SK-N-SH treated with all-trans-retinoic acid at 6 μM for 48 hours (cell line): ENCODE results near the gene LCE1F.

ENCODE experiments used
- ATAC-seq: fragments of 200-7000 bp; cut with Tn5 transposase; 3 replicates; pipeline ENCODE4 v1.9.1; 2020; ENCODE audit warnings: mild to moderate bottlenecking, moderate library complexity
- ARNTL ChIP-seq: fragments of 450-650 bp; formaldehyde crosslinking; IDR thresholded peaks from 2 replicates; pipeline ENCODE4 v1.5.0; 2020; ENCODE audit warnings: low read depth, mild to moderate bottlenecking, moderate library complexity, borderline replicate concordance
- ESRRG ChIP-seq: fragments of 250-450 bp; sonication (Bioruptor Pico); IDR thresholded peaks from 2 replicates; pipeline ENCODE4 v1.6.1; 2021; ENCODE audit warnings: mild to moderate bottlenecking
- GLIS3 ChIP-seq: fragments of 250-450 bp; sonication (Bioruptor Pico); IDR thresholded peaks from 2 replicates; pipeline ENCODE4 v1.5.0; 2020; ENCODE audit warnings: mild to moderate bottlenecking, moderate library complexity
- OSR1 ChIP-seq: fragments of 250-450 bp; sonication (Bioruptor Pico); IDR thresholded peaks from 2 replicates; pipeline ENCODE4 v1.8.0; 2022; ENCODE audit warnings: moderate library complexity, mild to moderate bottlenecking, inconsistent platforms
- PPARA ChIP-seq: fragments of 250-450 bp; sonication (Bioruptor Pico); IDR thresholded peaks from 2 replicates; pipeline ENCODE4 v1.5.0; 2020; ENCODE audit warnings: mild to moderate bottlenecking, borderline replicate concordance
- RARB ChIP-seq: fragments of 250-450 bp; sonication (Bioruptor Pico); IDR thresholded peaks from 2 replicates; pipeline ENCODE4 v1.8.0; 2021; ENCODE audit warnings: mild to moderate bottlenecking, moderate library complexity
- SNAI2 ChIP-seq: fragments of 250-450 bp; sonication (Bioruptor Pico); IDR thresholded peaks from 2 replicates; pipeline ENCODE4 v1.5.0; 2020; ENCODE audit warnings: mild to moderate bottlenecking, moderate library complexity
- TCF4 ChIP-seq: fragments of 250-450 bp; sonication (Bioruptor Pico); IDR thresholded peaks from 2 replicates; pipeline ENCODE4 v1.8.0; 2021; ENCODE audit warnings: mild to moderate bottlenecking, moderate library complexity, borderline replicate concordance
- TOX ChIP-seq: fragments of 250-450 bp; sonication (Bioruptor Pico); IDR thresholded peaks from 2 replicates; pipeline ENCODE4 v1.8.0; 2021; ENCODE audit warnings: mild to moderate bottlenecking, moderate library complexity, borderline replicate concordance
- ZC3H10 ChIP-seq: fragments of 250-450 bp; sonication (Bioruptor Pico); IDR thresholded peaks from 2 replicates; pipeline ENCODE4 v1.5.1; 2021; ENCODE audit warnings: mild to moderate bottlenecking, moderate library complexity
- ZFP3 ChIP-seq: fragments of 250-450 bp; sonication (Bioruptor Pico); IDR thresholded peaks from 2 replicates; pipeline ENCODE4 v1.5.0; 2020; ENCODE audit warnings: mild to moderate bottlenecking, moderate library complexity
- ZNF565 ChIP-seq: fragments of 450-650 bp; formaldehyde crosslinking; conservative IDR thresholded peaks from 2 replicates; pipeline ENCODE4 v1.5.0; 2020; ENCODE audit warnings: low read depth, mild to moderate bottlenecking, moderate library complexity
- ZNF70 ChIP-seq: fragments of 450-650 bp; formaldehyde crosslinking; IDR thresholded peaks from 2 replicates; pipeline ENCODE4 v1.5.0; 2020; ENCODE audit warnings: mild to moderate bottlenecking, moderate library complexity
- ZNF8 ChIP-seq: fragments of 450-650 bp; formaldehyde crosslinking; IDR thresholded peaks from 2 replicates; pipeline ENCODE4 v1.5.0; 2020; ENCODE audit warnings: mild to moderate bottlenecking, moderate library complexity
- TF ChIP-seq, protein P1 (sequence below): fragments of 250-450 bp; sonication (Bioruptor Pico); IDR thresholded peaks from 2 replicates; pipeline ENCODE4 v1.8.0; 2020; ENCODE audit warnings: mild to moderate bottlenecking, moderate library complexity, borderline replicate concordance
- TF ChIP-seq, protein P2 (sequence below): fragments of 250-450 bp; sonication (Bioruptor Pico); IDR thresholded peaks from 2 replicates; pipeline ENCODE4 v1.5.1; 2020; ENCODE audit warnings: low read depth, mild to moderate bottlenecking, moderate library complexity
- TF ChIP-seq, protein P3 (sequence below): fragments of 250-450 bp; sonication (Bioruptor Pico); IDR thresholded peaks from 2 replicates; pipeline ENCODE4 v1.8.0; 2021; ENCODE audit warnings: low read depth, mild to moderate bottlenecking, moderate library complexity, borderline replicate concordance
- TF ChIP-seq, protein P4 (sequence below): fragments of 250-450 bp; sonication (Bioruptor Pico); IDR thresholded peaks from 2 replicates; pipeline ENCODE4 v1.5.0; 2020; ENCODE audit warnings: mild to moderate bottlenecking, moderate library complexity
- TF ChIP-seq, protein P5 (sequence below): fragments of 250-450 bp; sonication (Bioruptor Pico); IDR thresholded peaks from 2 replicates; pipeline ENCODE4 v1.5.1; 2021; ENCODE audit warnings: mild to moderate bottlenecking, moderate library complexity

Gene LCE1F

DNA sequence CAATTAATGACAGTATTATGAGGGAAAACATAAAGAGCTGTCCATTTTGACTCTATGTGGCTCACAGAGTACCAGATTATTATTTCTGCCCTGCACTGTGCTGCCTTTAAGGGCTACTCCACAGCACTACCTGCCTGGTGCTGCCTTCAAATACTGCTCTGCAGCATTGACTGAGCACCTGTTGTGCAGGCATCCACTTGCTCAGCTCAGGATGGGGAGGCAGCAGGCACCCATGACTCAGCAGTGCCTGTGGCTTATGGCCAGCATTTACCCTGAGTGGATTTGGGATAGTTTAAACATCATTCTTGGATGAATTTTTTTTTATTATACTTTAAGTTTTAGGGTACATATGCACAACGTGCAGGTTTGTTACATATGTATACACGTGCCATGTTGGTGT is 18.1 kb upstream of the LCE1F start:
- TF ChIP-seq, protein P1, sequence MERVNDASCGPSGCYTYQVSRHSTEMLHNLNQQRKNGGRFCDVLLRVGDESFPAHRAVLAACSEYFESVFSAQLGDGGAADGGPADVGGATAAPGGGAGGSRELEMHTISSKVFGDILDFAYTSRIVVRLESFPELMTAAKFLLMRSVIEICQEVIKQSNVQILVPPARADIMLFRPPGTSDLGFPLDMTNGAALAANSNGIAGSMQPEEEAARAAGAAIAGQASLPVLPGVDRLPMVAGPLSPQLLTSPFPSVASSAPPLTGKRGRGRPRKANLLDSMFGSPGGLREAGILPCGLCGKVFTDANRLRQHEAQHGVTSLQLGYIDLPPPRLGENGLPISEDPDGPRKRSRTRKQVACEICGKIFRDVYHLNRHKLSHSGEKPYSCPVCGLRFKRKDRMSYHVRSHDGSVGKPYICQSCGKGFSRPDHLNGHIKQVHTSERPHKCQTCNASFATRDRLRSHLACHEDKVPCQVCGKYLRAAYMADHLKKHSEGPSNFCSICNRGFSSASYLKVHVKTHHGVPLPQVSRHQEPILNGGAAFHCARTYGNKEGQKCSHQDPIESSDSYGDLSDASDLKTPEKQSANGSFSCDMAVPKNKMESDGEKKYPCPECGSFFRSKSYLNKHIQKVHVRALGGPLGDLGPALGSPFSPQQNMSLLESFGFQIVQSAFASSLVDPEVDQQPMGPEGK, result no peak
- TF ChIP-seq ARNTL (no peak), GLIS3 (CRISPR knock-in tag) (no peak), RARB (CRISPR knock-in tag) (no peak)
- ATAC-seq, result no peak

DNA sequence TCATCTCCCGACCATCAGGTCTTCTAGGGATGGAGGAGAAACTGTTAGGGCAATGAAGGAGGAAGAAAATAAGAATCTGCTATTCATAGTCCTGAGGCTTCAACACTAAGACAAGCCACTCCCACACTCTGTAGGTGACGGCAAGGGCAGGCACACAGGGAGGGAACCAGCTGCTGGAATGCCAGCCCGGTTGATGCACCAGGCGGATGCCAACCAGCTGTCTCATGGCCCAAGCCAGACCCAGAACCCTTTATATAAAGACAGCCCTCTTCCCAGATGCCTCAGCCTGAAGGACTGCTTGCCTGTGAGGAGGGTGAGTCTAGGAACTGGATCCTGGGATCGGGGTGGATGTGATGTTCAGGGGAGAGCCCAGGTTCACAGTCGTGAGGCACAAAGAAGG is 17.2 kb upstream of the LCE1F start, which contains the start of gene KPRP:
Gene KPRP (plus strand): TSS at position 279 of the 400 bp plus-strand sequence. CDS start 1,564 bp downstream, outside the sequence.
- no peak for TF ChIP-seq ZNF70 (CRISPR knock-in tag)
- no peak for TF ChIP-seq RARB (CRISPR knock-in tag)
- no peak for TF ChIP-seq PPARA
- TF ChIP-seq ZNF8 (CRISPR knock-in tag), result no peak
- no peak for ATAC-seq

DNA sequence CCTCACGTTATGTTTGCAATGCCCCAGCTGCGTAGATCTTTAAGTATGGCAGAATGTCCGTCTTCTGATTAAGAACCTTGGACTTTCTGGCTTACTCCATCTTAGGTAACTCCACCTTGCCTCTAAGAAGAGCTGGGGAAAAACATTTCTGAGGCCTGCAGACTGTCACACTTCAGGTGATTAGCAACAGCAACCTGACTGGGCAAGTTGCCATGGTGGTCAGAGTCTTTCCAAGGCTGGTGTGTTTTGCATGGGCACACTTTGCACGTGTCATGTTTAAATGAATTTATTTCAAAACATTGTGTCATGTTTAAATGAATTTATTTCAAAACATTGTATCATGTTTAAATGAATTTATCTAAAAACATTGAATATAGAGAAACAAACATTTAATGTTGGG is 16.3 kb upstream of the LCE1F start:
- TF ChIP-seq ESRRG (CRISPR knock-in tag), result no peak
- TF ChIP-seq, protein P2, sequence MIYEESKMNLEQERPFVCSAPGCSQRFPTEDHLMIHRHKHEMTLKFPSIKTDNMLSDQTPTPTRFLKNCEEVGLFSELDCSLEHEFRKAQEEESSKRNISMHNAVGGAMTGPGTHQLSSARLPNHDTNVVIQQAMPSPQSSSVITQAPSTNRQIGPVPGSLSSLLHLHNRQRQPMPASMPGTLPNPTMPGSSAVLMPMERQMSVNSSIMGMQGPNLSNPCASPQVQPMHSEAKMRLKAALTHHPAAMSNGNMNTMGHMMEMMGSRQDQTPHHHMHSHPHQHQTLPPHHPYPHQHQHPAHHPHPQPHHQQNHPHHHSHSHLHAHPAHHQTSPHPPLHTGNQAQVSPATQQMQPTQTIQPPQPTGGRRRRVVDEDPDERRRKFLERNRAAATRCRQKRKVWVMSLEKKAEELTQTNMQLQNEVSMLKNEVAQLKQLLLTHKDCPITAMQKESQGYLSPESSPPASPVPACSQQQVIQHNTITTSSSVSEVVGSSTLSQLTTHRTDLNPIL (CRISPR knock-in tag), result no peak
- TF ChIP-seq ZNF8 (CRISPR knock-in tag), result no peak
- TF ChIP-seq, protein P3, sequence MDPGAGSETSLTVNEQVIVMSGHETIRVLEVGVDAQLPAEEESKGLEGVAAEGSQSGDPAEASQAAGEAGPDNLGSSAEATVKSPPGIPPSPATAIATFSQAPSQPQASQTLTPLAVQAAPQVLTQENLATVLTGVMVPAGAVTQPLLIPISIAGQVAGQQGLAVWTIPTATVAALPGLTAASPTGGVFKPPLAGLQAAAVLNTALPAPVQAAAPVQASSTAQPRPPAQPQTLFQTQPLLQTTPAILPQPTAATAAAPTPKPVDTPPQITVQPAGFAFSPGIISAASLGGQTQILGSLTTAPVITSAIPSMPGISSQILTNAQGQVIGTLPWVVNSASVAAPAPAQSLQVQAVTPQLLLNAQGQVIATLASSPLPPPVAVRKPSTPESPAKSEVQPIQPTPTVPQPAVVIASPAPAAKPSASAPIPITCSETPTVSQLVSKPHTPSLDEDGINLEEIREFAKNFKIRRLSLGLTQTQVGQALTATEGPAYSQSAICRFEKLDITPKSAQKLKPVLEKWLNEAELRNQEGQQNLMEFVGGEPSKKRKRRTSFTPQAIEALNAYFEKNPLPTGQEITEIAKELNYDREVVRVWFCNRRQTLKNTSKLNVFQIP (CRISPR knock-in tag), result no peak
- no peak for TF ChIP-seq ARNTL
- TF ChIP-seq OSR1 (CRISPR knock-in tag), result no peak
- TF ChIP-seq, protein P1, result no peak
- TF ChIP-seq SNAI2 (CRISPR knock-in tag), result no peak
- TF ChIP-seq ZFP3 (CRISPR knock-in tag), result no peak
- ATAC-seq, result no peak

DNA sequence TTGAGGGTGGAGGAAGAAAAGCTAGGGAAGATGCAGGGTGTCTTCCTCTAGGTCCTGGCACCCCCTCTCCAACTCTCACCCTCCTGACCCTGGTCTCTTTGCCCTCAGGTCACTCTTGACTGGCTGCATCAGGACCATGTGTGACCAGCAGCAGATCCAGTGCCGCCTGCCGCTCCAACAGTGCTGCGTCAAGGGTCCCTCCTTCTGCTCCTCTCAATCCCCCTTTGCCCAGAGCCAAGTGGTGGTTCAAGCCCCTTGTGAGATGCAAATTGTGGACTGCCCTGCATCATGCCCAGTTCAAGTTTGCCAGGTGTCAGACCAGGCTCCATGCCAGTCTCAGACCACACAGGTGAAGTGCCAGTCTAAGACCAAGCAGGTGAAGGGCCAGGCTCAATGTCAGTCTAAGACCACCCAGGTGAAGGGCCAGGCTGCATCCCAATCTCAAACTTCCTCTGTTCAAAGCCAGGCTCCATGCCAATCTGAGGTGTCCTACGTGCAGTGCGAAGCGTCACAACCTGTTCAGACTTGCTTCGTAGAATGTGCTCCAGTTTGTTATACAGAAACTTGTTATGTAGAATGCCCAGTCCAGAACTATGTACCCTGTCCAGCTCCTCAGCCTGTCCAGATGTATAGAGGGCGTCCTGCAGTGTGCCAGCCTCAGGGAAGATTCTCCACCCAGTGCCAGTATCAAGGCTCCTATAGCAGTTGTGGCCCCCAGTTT is 15.3 kb upstream of the LCE1F start:
- no peak for ATAC-seq
- TF ChIP-seq, protein P4, sequence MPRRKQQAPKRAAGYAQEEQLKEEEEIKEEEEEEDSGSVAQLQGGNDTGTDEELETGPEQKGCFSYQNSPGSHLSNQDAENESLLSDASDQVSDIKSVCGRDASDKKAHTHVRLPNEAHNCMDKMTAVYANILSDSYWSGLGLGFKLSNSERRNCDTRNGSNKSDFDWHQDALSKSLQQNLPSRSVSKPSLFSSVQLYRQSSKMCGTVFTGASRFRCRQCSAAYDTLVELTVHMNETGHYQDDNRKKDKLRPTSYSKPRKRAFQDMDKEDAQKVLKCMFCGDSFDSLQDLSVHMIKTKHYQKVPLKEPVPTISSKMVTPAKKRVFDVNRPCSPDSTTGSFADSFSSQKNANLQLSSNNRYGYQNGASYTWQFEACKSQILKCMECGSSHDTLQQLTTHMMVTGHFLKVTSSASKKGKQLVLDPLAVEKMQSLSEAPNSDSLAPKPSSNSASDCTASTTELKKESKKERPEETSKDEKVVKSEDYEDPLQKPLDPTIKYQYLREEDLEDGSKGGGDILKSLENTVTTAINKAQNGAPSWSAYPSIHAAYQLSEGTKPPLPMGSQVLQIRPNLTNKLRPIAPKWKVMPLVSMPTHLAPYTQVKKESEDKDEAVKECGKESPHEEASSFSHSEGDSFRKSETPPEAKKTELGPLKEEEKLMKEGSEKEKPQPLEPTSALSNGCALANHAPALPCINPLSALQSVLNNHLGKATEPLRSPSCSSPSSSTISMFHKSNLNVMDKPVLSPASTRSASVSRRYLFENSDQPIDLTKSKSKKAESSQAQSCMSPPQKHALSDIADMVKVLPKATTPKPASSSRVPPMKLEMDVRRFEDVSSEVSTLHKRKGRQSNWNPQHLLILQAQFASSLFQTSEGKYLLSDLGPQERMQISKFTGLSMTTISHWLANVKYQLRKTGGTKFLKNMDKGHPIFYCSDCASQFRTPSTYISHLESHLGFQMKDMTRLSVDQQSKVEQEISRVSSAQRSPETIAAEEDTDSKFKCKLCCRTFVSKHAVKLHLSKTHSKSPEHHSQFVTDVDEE (CRISPR knock-in tag), result no peak
- TF ChIP-seq ZFP3 (CRISPR knock-in tag) (no peak), OSR1 (CRISPR knock-in tag) (no peak), TCF4 (CRISPR knock-in tag) (no peak), ZC3H10 (CRISPR knock-in tag) (no peak), GLIS3 (CRISPR knock-in tag) (no peak), ARNTL (no peak), SNAI2 (CRISPR knock-in tag) (no peak), PPARA (no peak), TOX (no peak), RARB (CRISPR knock-in tag) (no peak), ZNF565 (no peak)
- TF ChIP-seq, protein P1, result no peak
- TF ChIP-seq, protein P5, sequence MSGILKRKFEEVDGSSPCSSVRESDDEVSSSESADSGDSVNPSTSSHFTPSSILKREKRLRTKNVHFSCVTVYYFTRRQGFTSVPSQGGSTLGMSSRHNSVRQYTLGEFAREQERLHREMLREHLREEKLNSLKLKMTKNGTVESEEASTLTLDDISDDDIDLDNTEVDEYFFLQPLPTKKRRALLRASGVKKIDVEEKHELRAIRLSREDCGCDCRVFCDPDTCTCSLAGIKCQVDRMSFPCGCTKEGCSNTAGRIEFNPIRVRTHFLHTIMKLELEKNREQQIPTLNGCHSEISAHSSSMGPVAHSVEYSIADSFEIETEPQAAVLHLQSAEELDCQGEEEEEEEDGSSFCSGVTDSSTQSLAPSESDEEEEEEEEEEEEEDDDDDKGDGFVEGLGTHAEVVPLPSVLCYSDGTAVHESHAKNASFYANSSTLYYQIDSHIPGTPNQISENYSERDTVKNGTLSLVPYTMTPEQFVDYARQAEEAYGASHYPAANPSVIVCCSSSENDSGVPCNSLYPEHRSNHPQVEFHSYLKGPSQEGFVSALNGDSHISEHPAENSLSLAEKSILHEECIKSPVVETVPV (CRISPR knock-in tag), result no peak
- TF ChIP-seq, protein P3 (CRISPR knock-in tag), result no peak
